Stimulated activated CD4-positive, alpha-beta T cell treated with anti-CD3 and anti-CD28 coated beads, Interleukin-4, amount 100 ng/mL, for 1 hour (primary cell): ENCODE measurements around the gene PTPRD.

Experiments
- DNase-seq: peaks from one replicate; pipeline ENCODE4 v3.0.0-alpha.2; 2020

The PTPRD gene

GRCh38 chr9:8649807-8650206 is 1963.0 kb downstream of the PTPRD start:
- no peak for DNase-seq

GRCh38 chr9:8649160-8649559 is 1963.6 kb downstream of the PTPRD start:
- DNase-seq: no peak

- no peak for DNase-seq
Observed at GRCh38 chr9:8648271-8648845, 1964.4 kb downstream of the PTPRD start.

- no peak for DNase-seq
Observed at GRCh38 chr9:8647824-8648223, 1965.0 kb downstream of the PTPRD start.

GRCh38 chr9:8644571-8644970 is 1968.2 kb downstream of the PTPRD start:
- DNase-seq: no peak

GRCh38 chr9:8643896-8644295 is 1968.9 kb downstream of the PTPRD start:
- no peak for DNase-seq

- no peak for DNase-seq
Observed at GRCh38 chr9:8643464-8643863, 1969.3 kb downstream of the PTPRD start.

- DNase-seq: no peak
Observed at GRCh38 chr9:8640761-8641160, 1972.0 kb downstream of the PTPRD start.

GRCh38 chr9:8637626-8638025 is 1975.2 kb downstream of the PTPRD start:
- no peak for DNase-seq

GRCh38 chr9:8633784-8634183 is 1979.0 kb downstream of the PTPRD start:
- no peak for DNase-seq

GRCh38 chr9:8632493-8632892 is 1980.3 kb downstream of the PTPRD start:
- DNase-seq: no peak

GRCh38 chr9:8628791-8629190 is 1984.0 kb downstream of the PTPRD start:
- no peak for DNase-seq

GRCh38 chr9:8627976-8628679 is 1984.7 kb downstream of the PTPRD start:
- DNase-seq: no peak

- no peak for DNase-seq
Observed at GRCh38 chr9:8622871-8623270, 1989.9 kb downstream of the PTPRD start.

- no peak for DNase-seq
Observed at GRCh38 chr9:8622222-8622802, 1990.5 kb downstream of the PTPRD start.

GRCh38 chr9:8621416-8621815 is 1991.4 kb downstream of the PTPRD start:
- DNase-seq: no peak

GRCh38 chr9:8616414-8616813 is 1996.4 kb downstream of the PTPRD start:
- DNase-seq: no peak

GRCh38 chr9:8614926-8615440 is 1997.8 kb downstream of the PTPRD start:
- no peak for DNase-seq

- no peak for DNase-seq
Observed at GRCh38 chr9:8613346-8613825, 1999.4 kb downstream of the PTPRD start.

- DNase-seq: no peak
Observed at GRCh38 chr9:8611153-8611552, 2001.6 kb downstream of the PTPRD start.

- no peak for DNase-seq
Observed at GRCh38 chr9:8610256-8610655, 2002.5 kb downstream of the PTPRD start.

GRCh38 chr9:8605096-8605495 is 2007.7 kb downstream of the PTPRD start:
- DNase-seq: no peak

- no peak for DNase-seq
Observed at GRCh38 chr9:8604201-8604600, 2008.6 kb downstream of the PTPRD start.
